Fibroblast of lung (primary cell): ENCODE data around the gene EXOSC10.

Source experiments
- CTCF ChIP-seq, 2 donors: IDR thresholded peaks in 1 of 2; conservative IDR thresholded peaks in 1 of 2; 1 replicate in 1 of 2; 2 replicates in 1 of 2; pipeline ENCODE4 v1.5.1; 2011 to 2012; ENCODE audit warnings: low read length in 2 of 2, control low read depth in 1 of 2, inconsistent platforms in 1 of 2, low read depth in 1 of 2, mild to moderate bottlenecking in 1 of 2
- EZH2 ChIP-seq: IDR thresholded peaks from 2 replicates; pipeline ENCODE4 v1.5.1; 2012; ENCODE audit warnings: low read length, control low read depth, mild to moderate bottlenecking; ENCODE audit errors: missing control alignments

GRCh38 chr1:11058026-11058425 is 41.6 kb downstream of the EXOSC10 start:
- TF ChIP-seq CTCF (conservative IDR thresholded peaks at IDR 0.05 in 1 of 2, IDR thresholded peaks at IDR 0.05 in 1 of 2; ENCODE audit: low read depth in 1 of 2, low read length in 2 of 2) (no peak), EZH2 (no peak)
